Stimulated activated CD4-positive, alpha-beta T cell treated with anti-CD3 and anti-CD28 coated beads, Interleukin-1b, Interleukin-23, amount 100 ng/mL, for 4 hours (primary cell): ENCODE measurements around the gene SWI5.
A peak's percentile ranks its signal among the peaks of the same experiment; 100 is the strongest.

Source experiments
- DNase-seq, 2 donors: peaks; one replicate each; pipeline ENCODE4 v3.0.0-alpha.2; 2020; ENCODE audit warnings: low read depth in 2 of 2

SWI5 gene

DNA sequence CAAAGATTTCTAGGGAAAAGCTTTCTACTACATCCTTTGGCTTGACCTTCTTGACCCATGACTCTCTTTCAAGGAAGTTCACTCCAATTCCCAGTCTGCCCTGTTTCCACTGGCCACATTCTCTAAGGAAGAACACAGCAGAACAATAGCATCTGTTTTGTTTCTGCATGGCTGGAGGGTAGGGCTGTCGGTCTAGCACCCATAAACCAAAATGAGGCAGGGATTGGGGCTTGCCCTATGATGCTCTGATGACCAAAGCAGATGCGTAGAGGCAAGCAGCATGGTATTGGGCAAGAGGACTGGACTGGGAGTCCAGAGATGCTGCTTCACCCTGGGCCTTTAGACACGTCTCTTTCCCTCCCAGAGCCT, 24.4 kb upstream of the SWI5 start:
- DNase-seq = no peak

DNA sequence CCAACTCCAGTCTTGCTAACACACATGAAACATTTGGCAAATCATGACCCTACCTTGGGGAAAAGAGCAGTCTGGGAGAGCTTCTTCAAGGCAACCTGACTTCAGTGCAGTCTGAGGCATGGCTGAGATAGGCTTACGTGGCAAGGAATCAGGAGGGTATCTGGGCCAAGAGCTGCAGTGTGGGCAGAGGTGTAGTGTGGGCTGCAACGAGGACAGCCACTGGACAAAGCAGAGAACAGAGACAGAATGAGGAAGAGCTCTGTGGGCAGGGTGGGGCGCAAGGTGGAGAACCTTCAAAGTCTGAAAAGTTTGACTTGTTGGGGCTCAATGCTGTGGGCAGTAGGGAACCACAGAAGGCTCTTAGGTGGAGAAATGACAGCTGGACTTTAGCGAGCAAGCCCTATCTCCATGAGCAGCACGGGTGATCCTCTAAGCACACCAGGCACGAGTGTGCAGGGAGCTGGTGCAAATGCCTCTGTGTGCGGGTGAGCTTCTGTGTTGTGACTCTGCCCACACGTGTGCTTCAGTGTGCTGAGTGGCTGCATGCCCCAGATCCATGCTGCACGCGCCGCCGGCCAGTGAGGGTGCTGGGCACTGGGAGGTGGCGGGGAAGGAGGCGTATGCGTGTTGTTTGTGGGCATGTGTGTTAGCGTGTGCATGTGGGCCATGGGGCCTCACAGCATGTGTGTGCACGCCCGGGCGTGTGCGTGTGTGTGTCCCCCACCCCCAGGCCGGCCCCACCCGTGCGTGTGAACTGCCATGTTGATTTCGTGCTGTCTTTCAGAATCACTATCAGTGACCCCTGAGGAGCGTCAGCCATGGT, 23.5 kb upstream of the SWI5 start:
- DNase-seq = no peak

DNA sequence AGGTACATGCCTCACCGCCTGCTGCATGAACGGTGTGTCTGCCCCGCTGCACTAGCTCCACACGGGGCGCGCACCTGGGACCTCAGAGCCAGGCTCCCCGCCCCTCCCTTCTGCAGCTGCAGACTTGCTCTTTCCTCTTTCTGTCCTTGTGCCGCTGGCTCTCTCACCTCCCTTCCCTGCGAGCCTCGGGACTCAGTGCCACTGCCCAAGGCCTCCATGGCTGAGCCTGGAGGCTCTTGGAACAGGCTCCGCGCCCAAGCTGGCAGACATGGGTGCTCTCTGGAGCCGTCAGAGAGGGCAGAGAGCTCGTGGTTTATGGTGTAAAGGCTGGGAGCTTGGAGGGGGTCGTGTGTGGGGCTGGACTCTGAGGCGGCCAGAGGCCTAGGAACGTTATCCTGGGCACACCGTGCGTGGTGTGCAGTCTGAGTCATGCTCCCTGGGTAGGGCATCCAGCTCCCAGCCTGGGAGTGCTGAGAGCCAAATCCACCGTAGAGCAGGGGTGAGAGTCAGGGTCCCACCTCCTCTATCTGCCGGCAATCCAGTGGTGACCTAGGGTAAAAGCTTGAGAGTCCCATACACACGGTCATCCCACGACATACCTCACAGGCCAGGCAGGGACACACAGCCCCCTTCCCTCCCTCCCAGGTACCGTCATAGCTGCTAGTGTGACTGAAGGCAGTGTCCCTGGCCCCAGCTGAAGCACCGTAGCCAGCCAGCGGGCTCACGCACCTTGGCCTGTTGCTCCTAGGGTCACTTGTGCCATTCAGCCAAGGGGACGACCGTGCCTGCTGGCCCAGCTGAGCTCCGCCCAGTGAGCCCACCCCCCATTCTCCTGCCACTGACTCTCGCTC, 22.7 kb upstream of the SWI5 start:
- no peak for DNase-seq

- DNase-seq = no peak
Measured at GRCh38 chr9:128253991-128254346, 22.1 kb upstream of the SWI5 start.

GRCh38 chr9:128254362-128254761, 21.7 kb upstream of the SWI5 start:
- DNase-seq = no peak

DNA sequence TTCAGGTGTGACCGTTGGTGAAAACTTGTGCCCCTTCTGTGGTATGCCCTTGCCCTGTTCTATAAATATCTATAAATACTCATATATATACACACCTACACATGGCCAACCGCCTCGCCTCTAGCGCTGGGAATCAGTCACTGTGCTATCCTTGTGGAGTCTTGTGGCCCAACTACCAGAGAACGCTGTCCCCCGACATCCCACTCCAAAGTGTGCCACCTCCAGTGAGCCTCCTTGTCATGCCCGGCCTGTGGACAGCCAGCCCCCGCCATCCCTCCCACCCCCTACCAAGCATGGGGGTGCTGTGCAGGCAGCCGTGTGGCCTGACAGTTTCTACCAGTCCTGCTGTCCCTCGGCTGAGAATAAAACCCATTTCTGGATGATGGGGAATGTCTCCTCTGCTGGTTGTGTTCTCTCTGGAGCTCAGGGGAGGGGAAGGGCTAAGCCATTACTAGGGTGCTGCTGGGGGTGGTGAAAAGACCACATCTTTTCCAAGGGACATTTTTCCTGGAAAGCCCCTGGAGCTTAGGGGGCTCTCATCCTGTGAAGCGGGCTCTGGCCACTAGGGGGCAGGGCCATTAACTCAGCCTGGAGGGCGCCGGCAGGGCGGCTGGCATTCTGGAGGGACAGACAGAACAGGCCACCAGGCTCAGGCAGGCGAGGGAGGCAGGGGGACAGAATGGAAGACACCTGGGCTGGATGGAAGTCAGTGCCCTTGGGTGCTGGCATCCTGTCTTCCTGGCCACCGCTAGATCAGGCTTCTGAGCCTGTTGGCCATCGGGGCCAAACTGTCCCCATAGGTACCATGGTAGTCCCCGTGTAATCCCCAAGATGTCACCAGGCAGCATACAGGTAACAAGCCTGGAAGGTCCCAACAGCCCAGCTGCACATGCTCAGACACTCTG, 21.0 kb upstream of the SWI5 start:
- peak; percentile 27 to 55 for DNase-seq

DNA sequence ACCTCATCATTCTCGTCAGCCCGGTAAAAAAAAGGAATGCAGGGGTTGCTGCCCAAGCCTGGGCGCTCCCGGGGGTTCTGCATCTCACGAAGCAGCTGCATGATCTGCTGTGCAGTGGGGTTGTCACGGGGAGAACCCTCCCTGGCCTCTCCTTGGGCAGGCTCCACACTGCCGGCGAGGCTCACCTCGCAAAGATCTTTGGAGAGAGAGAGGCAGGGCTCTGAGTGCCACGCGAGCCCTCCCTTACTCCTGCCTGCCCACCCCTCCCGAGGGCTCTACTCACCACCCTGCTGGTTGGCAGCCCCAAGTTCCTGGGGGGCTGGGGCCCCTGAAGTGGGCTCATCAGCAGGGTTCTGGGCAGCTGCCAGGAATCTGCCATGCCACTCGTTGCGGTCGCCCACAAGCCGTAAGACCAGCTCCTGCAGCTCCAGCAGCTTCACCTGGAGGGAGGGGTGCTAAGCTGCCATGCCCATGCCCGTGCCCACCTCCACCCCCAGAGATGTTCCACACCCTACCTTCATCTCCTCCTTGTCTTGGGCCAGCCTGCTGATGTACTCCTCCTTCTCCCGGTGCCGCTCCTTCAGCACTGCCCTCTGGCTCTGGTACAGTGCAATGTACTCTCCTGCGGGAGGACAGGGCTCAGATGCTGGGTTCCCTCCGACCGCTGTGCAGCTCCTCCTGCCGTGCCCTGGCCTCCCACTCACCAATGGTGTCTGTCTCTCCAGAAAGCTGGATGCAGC, 18.8 kb upstream of the SWI5 start:
- DNase-seq = no peak

- DNase-seq = no peak
Measured at GRCh38 chr9:128257907-128258306, 18.2 kb upstream of the SWI5 start.

- no peak for DNase-seq
Measured at GRCh38 chr9:128258326-128258725, 17.8 kb upstream of the SWI5 start.

GRCh38 chr9:128259156-128259555, 16.9 kb upstream of the SWI5 start:
- DNase-seq = no peak

- DNase-seq = no peak
Measured at GRCh38 chr9:128260340-128260739, 15.7 kb upstream of the SWI5 start.

DNA sequence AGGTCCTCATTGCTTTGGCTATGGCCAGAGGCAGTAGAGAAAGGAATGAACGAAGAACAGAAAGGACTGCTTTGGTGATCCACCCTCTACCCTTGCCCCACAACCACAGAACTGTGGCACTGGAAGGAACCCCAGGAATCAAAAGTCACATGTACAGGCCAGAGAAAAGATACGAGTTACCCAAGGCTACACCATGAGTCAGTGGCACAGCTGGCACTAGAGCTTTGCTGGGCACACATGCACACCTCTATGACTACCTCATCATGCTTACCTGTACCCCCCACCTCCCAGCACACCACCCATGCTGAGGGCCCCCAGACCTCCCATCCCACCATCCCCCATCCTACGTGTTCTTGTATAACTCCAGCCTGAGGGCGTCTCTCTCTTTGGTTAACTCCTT, 13.4 kb upstream of the SWI5 start:
- DNase-seq = no peak

DNA sequence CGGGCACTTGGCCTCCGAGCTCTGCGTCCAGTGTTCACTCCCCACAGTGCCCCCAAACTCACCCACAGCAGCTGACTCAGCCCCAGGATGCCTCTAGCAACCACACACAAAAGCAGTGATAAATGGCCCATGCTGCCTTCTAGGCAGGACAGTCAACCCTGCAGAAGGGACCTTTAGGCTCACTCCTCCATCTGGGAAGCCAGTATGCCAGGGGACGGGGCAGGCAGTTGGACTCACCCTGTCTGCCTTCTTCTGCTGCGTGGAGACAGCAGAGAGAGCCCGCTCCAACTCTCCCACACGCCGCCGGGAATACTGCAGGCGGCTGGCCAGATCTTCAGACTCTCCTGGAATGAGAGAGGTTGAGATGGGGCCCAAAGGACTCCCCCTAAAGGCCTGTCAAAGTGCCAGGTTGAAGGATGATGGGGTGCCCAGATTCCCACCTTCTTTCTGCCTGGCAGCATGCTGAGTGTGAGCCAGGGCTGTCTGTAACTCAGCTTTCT, 10.7 kb upstream of the SWI5 start:
- no peak for DNase-seq

DNA sequence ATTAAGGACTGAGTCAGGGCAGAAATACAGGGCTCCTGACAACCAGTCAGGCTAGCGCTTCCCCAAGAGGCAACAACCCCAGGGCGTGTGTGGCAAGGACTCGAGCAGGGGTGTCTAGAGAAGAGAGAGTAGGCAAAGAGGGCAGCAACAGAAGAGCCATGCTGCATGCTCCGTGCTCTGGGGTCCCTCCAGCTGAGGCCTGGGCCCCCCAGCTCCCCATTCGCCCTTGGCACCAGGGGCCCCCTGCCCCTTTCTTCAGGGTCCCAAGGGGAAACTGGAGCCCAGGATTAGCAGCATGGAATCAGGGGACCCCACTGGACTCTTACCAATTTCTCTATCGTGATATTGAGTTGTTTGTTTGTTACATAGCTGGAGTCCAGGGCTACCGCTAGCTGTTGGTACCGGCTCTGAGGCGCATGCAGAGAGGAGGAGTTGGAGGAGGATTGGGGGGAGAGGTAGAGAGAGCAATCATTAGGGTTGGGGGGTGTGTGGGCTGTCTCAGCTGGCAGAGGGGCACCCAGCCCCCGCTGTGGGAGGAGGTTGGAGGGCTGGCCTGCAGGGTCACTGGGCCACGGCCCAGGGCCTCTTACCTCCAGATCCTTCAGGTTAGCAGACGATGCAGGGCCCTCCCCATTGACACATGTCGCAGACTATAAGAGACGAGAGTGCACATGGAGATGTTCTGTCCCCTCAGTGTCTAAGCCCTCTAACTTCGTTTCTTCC, 9.0 kb upstream of the SWI5 start:
- no peak for DNase-seq

- no peak for DNase-seq
Measured at GRCh38 chr9:128271112-128271511, 5.0 kb upstream of the SWI5 start.

GRCh38 chr9:128271512-128271911, 4.6 kb upstream of the SWI5 start:
- no peak for DNase-seq

- no peak for DNase-seq
Measured at GRCh38 chr9:128274245-128274644, 1.8 kb upstream of the SWI5 start.

GRCh38 chr9:128275198-128276007, 673 bp upstream of the SWI5 start, which contains the start of gene GOLGA2:
GOLGA2 (minus strand) TSS chr9:128276007; CDS start chr9:128275976, 31 bp downstream.
- DNase-seq = no peak

DNA sequence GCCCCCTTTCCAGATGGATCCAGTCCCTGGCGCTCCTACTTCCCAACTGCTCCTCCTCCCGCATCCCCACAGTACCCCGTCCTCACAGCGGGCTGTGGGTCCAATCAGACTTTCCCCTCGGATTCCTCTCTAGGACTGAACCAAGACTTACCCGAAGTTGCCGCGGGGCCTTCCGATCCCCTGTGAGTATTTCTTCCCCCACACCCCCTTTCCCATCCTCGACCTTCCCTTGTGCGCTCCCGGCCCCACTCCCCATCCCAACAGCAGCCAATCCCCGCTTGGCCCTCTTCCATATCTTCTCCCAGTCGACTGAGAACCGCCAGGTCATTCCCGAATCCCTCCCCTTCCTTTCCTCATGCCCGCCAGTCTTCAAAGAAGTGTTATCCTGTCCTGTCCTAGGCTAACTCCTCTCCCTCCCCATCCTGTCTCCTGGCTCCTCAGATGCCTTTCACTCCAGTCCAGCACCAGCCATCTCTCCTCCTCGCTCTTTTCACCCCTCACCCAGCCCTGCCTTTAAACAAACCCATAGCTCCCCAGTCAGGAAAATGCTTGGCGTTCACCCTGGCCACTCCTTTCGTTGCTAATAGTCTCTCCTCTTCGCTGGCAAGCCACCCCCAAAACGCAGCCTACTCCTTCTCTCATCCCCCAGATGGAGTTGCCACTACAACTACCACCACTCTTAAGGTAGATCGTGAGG, 646 bp downstream of the SWI5 start:
- DNase-seq = no peak
